ENCODE measurements around the gene GPRC5A.

- TF ChIP-seq EP300 (IDR thresholded peaks at IDR 0.05), result no peak
- no peak for TF ChIP-seq CTCF (IDR thresholded peaks at IDR 0.05)
- TF ChIP-seq POLR2A (IDR thresholded peaks at IDR 0.05), result no peak
Observed at GRCh38 chr12:12898136-12898717, 6.9 kb downstream of the GPRC5A start.

All from tibial nerve (tissue), 4 donors.